ENCODE data around the gene KBTBD2.

GRCh38 chr7:32881074-32881982 is 10.2 kb downstream of the KBTBD2 start:
- TF ChIP-seq CTCF (IDR thresholded peaks at IDR 0.05) (no peak), POLR2AphosphoS5 (IDR thresholded peaks at IDR 0.05) (no peak), POLR2A (IDR thresholded peaks at IDR 0.05) (no peak)

Data from stomach (tissue), 4 donors.